ENCODE measurements around the gene TNFAIP6. TPM values are rescaled to one million over a fixed set of nuclear protein-coding genes. Genes with fewer than 3 reads are reported as not detected.
A peak's percentile ranks its signal among the peaks of the same experiment; 100 is the strongest.

TNFAIP6 gene
- total RNA-seq, 1 donor from 2014 or later: 1.2 TPM

DNA sequence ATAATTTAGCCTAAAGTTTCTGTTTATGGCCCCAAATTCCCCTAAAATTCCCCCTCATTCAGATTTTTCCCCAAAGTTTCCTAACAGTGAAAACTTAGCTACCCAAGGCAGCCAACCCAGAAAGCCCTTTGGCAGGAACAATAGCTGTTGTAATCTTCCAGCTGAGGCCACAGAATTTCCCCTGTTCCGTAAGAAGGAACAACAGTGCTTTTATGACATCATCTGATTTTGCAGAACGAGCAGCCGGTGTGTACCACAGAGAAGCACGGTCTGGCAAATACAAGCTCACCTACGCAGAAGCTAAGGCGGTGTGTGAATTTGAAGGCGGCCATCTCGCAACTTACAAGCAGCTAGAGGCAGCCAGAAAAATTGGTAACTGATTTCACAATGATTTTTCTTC is 6.3 kb downstream of the TNFAIP6 start:
- H3K36me3 Mint-ChIP-seq: no peaks in the 10 kb centered on the region
- TF ChIP-seq, protein P1, sequence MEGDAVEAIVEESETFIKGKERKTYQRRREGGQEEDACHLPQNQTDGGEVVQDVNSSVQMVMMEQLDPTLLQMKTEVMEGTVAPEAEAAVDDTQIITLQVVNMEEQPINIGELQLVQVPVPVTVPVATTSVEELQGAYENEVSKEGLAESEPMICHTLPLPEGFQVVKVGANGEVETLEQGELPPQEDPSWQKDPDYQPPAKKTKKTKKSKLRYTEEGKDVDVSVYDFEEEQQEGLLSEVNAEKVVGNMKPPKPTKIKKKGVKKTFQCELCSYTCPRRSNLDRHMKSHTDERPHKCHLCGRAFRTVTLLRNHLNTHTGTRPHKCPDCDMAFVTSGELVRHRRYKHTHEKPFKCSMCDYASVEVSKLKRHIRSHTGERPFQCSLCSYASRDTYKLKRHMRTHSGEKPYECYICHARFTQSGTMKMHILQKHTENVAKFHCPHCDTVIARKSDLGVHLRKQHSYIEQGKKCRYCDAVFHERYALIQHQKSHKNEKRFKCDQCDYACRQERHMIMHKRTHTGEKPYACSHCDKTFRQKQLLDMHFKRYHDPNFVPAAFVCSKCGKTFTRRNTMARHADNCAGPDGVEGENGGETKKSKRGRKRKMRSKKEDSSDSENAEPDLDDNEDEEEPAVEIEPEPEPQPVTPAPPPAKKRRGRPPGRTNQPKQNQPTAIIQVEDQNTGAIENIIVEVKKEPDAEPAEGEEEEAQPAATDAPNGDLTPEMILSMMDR (IDR thresholded peaks at IDR 0.05; ENCODE audit: unreplicated experiment): no peak
- H3K27me3 Mint-ChIP-seq (ENCODE audit: low read depth): no peaks in the 10 kb centered on the region
- no peak overlapping the region for H3K4me3 Mint-ChIP-seq
- H3K27ac Mint-ChIP-seq: no peak overlapping the region
- no peaks in the 10 kb centered on the region for H3K4me1 Mint-ChIP-seq
- H3K9me3 Mint-ChIP-seq: no peaks in the 10 kb centered on the region
- no peak for DNase-seq (ENCODE audit: low spot score in 2 of 2, unreplicated experiment in 2 of 2)

- Mint-ChIP-seq H3K4me1 (no peaks in the 10 kb centered on the region), H3K27me3 (ENCODE audit: low read depth) (no peaks in the 10 kb centered on the region), H3K36me3 (no peaks in the 10 kb centered on the region), H3K4me3 (no peak overlapping the region), H3K9me3 (no peaks in the 10 kb centered on the region), H3K27ac (no peak overlapping the region)
- no peak for DNase-seq (ENCODE audit: low spot score in 2 of 2, unreplicated experiment in 2 of 2)
- TF ChIP-seq, protein P1 (IDR thresholded peaks at IDR 0.05; ENCODE audit: unreplicated experiment): no peak
These were observed 10.2 kb downstream of the TNFAIP6 start for GRCh38 chr2:151367571-151367970.

- Mint-ChIP-seq H3K9me3 (no peaks in the 10 kb centered on the region), H3K4me3 (no peak overlapping the region), H3K27me3 (ENCODE audit: low read depth) (no peaks in the 10 kb centered on the region), H3K36me3 (no peaks in the 10 kb centered on the region), H3K27ac (peak overlapping the region; percentile 6), H3K4me1 (peaks cover 7% of the 10 kb centered on the region)
- TF ChIP-seq, protein P1 (IDR thresholded peaks at IDR 0.05; ENCODE audit: unreplicated experiment): no peak
- DNase-seq (ENCODE audit: low spot score in 2 of 2, unreplicated experiment in 2 of 2): no peak
These were observed 17.0 kb downstream of the TNFAIP6 start for GRCh38 chr2:151374436-151374835.

DNA sequence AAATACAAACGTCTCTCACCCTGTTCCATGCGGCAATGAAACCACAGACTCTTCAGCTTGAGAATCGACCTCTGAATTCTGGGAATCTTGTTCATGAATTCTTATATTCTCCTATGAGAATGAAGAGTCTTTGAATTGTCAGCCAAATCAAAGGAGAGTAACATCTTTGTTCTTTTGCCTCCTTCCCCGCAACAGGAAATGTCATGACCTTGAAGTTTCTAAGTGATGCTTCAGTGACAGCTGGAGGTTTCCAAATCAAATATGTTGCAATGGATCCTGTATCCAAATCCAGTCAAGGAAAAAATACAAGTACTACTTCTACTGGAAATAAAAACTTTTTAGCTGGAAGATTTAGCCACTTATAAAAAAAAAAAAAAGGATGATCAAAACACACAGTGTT is 21.8 kb downstream of the TNFAIP6 start:
- H3K4me3 Mint-ChIP-seq: no peak overlapping the region
- DNase-seq (ENCODE audit: low spot score in 2 of 2, unreplicated experiment in 2 of 2): no peak
- TF ChIP-seq, protein P1 (IDR thresholded peaks at IDR 0.05; ENCODE audit: unreplicated experiment): no peak
- H3K27me3 Mint-ChIP-seq (ENCODE audit: low read depth): no peaks in the 10 kb centered on the region
- H3K4me1 Mint-ChIP-seq: peaks cover 7% of the 10 kb centered on the region
- no peaks in the 10 kb centered on the region for H3K9me3 Mint-ChIP-seq
- H3K36me3 Mint-ChIP-seq: no peaks in the 10 kb centered on the region
- no peak overlapping the region for H3K27ac Mint-ChIP-seq

DNA sequence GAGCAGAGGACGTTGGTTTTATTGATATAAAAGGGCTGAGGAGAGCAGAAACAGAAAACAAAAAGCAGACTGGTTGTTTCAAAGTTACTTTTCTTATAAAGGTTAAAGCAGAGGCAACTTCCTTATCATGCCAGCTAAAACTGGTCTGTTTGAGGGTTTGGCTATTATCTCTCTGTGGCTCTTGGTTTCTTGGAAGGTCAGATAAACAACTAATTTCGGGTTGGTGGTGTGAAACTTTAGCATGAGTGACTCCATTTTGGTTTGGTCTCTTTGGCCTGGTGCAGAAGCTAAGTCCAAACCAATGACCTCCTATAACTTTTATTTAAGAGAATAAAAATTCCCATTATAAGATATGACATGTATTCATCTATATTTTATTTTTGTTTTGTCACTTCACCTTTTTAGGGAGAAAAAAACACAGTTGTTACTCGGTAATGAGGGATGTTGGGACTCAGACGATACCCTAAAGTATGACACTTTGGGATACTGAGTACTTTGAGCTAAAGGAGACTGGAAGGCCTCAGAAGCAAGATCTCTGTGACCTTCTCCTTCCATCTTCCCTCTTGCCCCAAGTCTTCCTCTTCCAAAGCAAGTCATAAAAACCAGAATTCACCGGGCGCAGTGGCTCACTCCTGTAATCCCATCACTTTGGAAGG is 23.3 kb downstream of the TNFAIP6 start:
- no peaks in the 10 kb centered on the region for H3K27me3 Mint-ChIP-seq (ENCODE audit: low read depth)
- no peaks in the 10 kb centered on the region for H3K9me3 Mint-ChIP-seq
- TF ChIP-seq, protein P1 (IDR thresholded peaks at IDR 0.05; ENCODE audit: unreplicated experiment): no peak
- DNase-seq (ENCODE audit: low spot score in 2 of 2, unreplicated experiment in 2 of 2): no peak
- H3K36me3 Mint-ChIP-seq: no peaks in the 10 kb centered on the region
- peaks cover 4% of the 10 kb centered on the region for H3K4me1 Mint-ChIP-seq
- H3K27ac Mint-ChIP-seq: no peak overlapping the region
- no peak overlapping the region for H3K4me3 Mint-ChIP-seq

Data from mesothelial cell of epicardium (in vitro differentiated cells).